ENCODE results near the gene CNTN4.

The CNTN4 gene

GRCh38 chr3:2543247-2543646 is 444.6 kb downstream of the CNTN4 start:
- no peaks in the 10 kb centered on the region for H3K36me3 ChIP-seq (replicated peaks in 1 of 2; ENCODE audit: control insufficient read depth in 2 of 2, insufficient read depth in 2 of 2, low read length in 2 of 2)

GRCh38 chr3:2544212-2544611 is 445.5 kb downstream of the CNTN4 start:
- H3K4me2 ChIP-seq (ENCODE audit: insufficient read depth, low read length, poor library complexity, severe bottlenecking) = no peak overlapping the region
- no peak overlapping the region for H2BK12ac ChIP-seq (ENCODE audit: low read length)
- H3K36me3 ChIP-seq (replicated peaks in 1 of 2; ENCODE audit: control insufficient read depth in 2 of 2, insufficient read depth in 2 of 2, low read length in 2 of 2) = no peaks in the 10 kb centered on the region
- DNase-seq (ENCODE audit: low spot score) = no peak
- H3K23ac ChIP-seq (ENCODE audit: low read depth, low read length, poor library complexity) = no peak overlapping the region
- H2AK5ac ChIP-seq (ENCODE audit: low read depth, low read length) = no peak overlapping the region
- H3K4me1 ChIP-seq (ENCODE audit: control insufficient read depth in 2 of 2, insufficient read depth in 1 of 2, low read depth in 1 of 2, low read length in 2 of 2) = no peaks in the 10 kb centered on the region
- no peak overlapping the region for H2BK120ac ChIP-seq (ENCODE audit: low read depth, low read length)
- H3K9ac ChIP-seq (ENCODE audit: low read depth, low read length, poor library complexity) = no peak overlapping the region
- H3K4me3 ChIP-seq (ENCODE audit: low read length in 2 of 2) = no peak overlapping the region
- no peak overlapping the region for H3K18ac ChIP-seq (ENCODE audit: low read length)
- no peaks in the 10 kb centered on the region for H3K9me3 ChIP-seq (replicated peaks in 1 of 2; ENCODE audit: control insufficient read depth in 2 of 2, insufficient read depth in 1 of 2, low read depth in 1 of 2, low read length in 2 of 2)
- no peak overlapping the region for H4K8ac ChIP-seq (ENCODE audit: low read depth, low read length)
- no peak overlapping the region for H4K91ac ChIP-seq (ENCODE audit: low read depth, low read length, poor library complexity)
- H2AFZ ChIP-seq (ENCODE audit: low read length) = no peak overlapping the region
- no peak overlapping the region for H3K4ac ChIP-seq (ENCODE audit: low read length)
- H3K27ac ChIP-seq (replicated peaks; ENCODE audit: low read length) = no peak overlapping the region
- no peak overlapping the region for H2BK15ac ChIP-seq (ENCODE audit: low read length)
- H3K14ac ChIP-seq (ENCODE audit: low read length) = no peak overlapping the region
- no peaks in the 10 kb centered on the region for H3K79me1 ChIP-seq (ENCODE audit: low read depth, low read length)
- H2BK5ac ChIP-seq (ENCODE audit: low read length) = no peak overlapping the region
- no CpG with 5 or more reads among the region's 2 CpGs for WGBS, 2 donors (ENCODE audit: extremely low coverage in 2 of 2, insufficient read length in 2 of 2, insufficient replicate concordance in 1 of 2)
- no peaks in the 10 kb centered on the region for H3K27me3 ChIP-seq (ENCODE audit: control insufficient read depth in 3 of 3, insufficient read depth in 3 of 3, low read depth in 1 of 3, low read length in 3 of 3)

More at GRCh38 chr3:2543247-2543646, 444.6 kb downstream of the CNTN4 start:
- H3K27ac ChIP-seq (replicated peaks; ENCODE audit: low read length) = no peak overlapping the region
- no peak overlapping the region for H2BK5ac ChIP-seq (ENCODE audit: low read length)
- no peak overlapping the region for H3K14ac ChIP-seq (ENCODE audit: low read length)
- no peak overlapping the region for H2AK5ac ChIP-seq (ENCODE audit: low read depth, low read length)
- no peak overlapping the region for H2BK12ac ChIP-seq (ENCODE audit: low read length)
- DNase-seq (ENCODE audit: low spot score) = no peak
- H4K91ac ChIP-seq (ENCODE audit: low read depth, low read length, poor library complexity) = no peak overlapping the region
- WGBS, 2 donors (ENCODE audit: extremely low coverage in 2 of 2, insufficient read length in 2 of 2, insufficient replicate concordance in 1 of 2) = no CpG with 5 or more reads among the region's 3 CpGs
- no peaks in the 10 kb centered on the region for H3K9me3 ChIP-seq (replicated peaks in 1 of 2; ENCODE audit: control insufficient read depth in 2 of 2, insufficient read depth in 1 of 2, low read depth in 1 of 2, low read length in 2 of 2)
- H4K8ac ChIP-seq (ENCODE audit: low read depth, low read length) = no peak overlapping the region
- H3K4ac ChIP-seq (ENCODE audit: low read length) = no peak overlapping the region
- no peaks in the 10 kb centered on the region for H3K79me1 ChIP-seq (ENCODE audit: low read depth, low read length)
- no peak overlapping the region for H3K23ac ChIP-seq (ENCODE audit: low read depth, low read length, poor library complexity)
- H3K18ac ChIP-seq (ENCODE audit: low read length) = no peak overlapping the region
- no peak overlapping the region for H3K9ac ChIP-seq (ENCODE audit: low read depth, low read length, poor library complexity)
- no peaks in the 10 kb centered on the region for H3K27me3 ChIP-seq (ENCODE audit: control insufficient read depth in 3 of 3, insufficient read depth in 3 of 3, low read depth in 1 of 3, low read length in 3 of 3)
- no peak overlapping the region for H2BK120ac ChIP-seq (ENCODE audit: low read depth, low read length)
- H2BK15ac ChIP-seq (ENCODE audit: low read length) = no peak overlapping the region
- no peaks in the 10 kb centered on the region for H3K4me1 ChIP-seq (ENCODE audit: control insufficient read depth in 2 of 2, insufficient read depth in 1 of 2, low read depth in 1 of 2, low read length in 2 of 2)
- H2AFZ ChIP-seq (ENCODE audit: low read length) = no peak overlapping the region
- H3K4me3 ChIP-seq (ENCODE audit: low read length in 2 of 2) = no peak overlapping the region
- no peak overlapping the region for H3K4me2 ChIP-seq (ENCODE audit: insufficient read depth, low read length, poor library complexity, severe bottlenecking)

GRCh38 chr3:2544718-2545117 is 446.1 kb downstream of the CNTN4 start:
- Histone ChIP-seq H3K9me3 (replicated peaks in 1 of 2; ENCODE audit: control insufficient read depth in 2 of 2, insufficient read depth in 1 of 2, low read depth in 1 of 2, low read length in 2 of 2) (no peaks in the 10 kb centered on the region), H3K4me1 (ENCODE audit: control insufficient read depth in 2 of 2, insufficient read depth in 1 of 2, low read depth in 1 of 2, low read length in 2 of 2) (no peaks in the 10 kb centered on the region), H4K8ac (ENCODE audit: low read depth, low read length) (no peak overlapping the region), H2BK12ac (ENCODE audit: low read length) (no peak overlapping the region), H2BK5ac (ENCODE audit: low read length) (no peak overlapping the region), H3K79me1 (ENCODE audit: low read depth, low read length) (no peaks in the 10 kb centered on the region), H2BK120ac (ENCODE audit: low read depth, low read length) (no peak overlapping the region), H3K14ac (ENCODE audit: low read length) (no peak overlapping the region), H3K9ac (ENCODE audit: low read depth, low read length, poor library complexity) (no peak overlapping the region), H2BK15ac (ENCODE audit: low read length) (no peak overlapping the region), H4K91ac (ENCODE audit: low read depth, low read length, poor library complexity) (no peak overlapping the region), H3K4ac (ENCODE audit: low read length) (no peak overlapping the region), H3K27ac (replicated peaks; ENCODE audit: low read length) (no peak overlapping the region), H3K27me3 (ENCODE audit: control insufficient read depth in 3 of 3, insufficient read depth in 3 of 3, low read depth in 1 of 3, low read length in 3 of 3) (no peaks in the 10 kb centered on the region), H3K36me3 (replicated peaks in 1 of 2; ENCODE audit: control insufficient read depth in 2 of 2, insufficient read depth in 2 of 2, low read length in 2 of 2) (no peaks in the 10 kb centered on the region), H3K4me3 (ENCODE audit: low read length in 2 of 2) (no peak overlapping the region), H3K4me2 (ENCODE audit: insufficient read depth, low read length, poor library complexity, severe bottlenecking) (no peak overlapping the region), H2AFZ (ENCODE audit: low read length) (no peak overlapping the region), H2AK5ac (ENCODE audit: low read depth, low read length) (no peak overlapping the region), H3K23ac (ENCODE audit: low read depth, low read length, poor library complexity) (no peak overlapping the region), H3K18ac (ENCODE audit: low read length) (no peak overlapping the region)
- DNase-seq (ENCODE audit: low spot score) = no peak
- WGBS, 2 donors (ENCODE audit: extremely low coverage in 2 of 2, insufficient read length in 2 of 2, insufficient replicate concordance in 1 of 2) = no CpG with 5 or more reads among the region's 2 CpGs

- Histone ChIP-seq H3K23ac (ENCODE audit: low read depth, low read length, poor library complexity) (no peak overlapping the region), H3K9me3 (replicated peaks in 1 of 2; ENCODE audit: control insufficient read depth in 2 of 2, insufficient read depth in 1 of 2, low read depth in 1 of 2, low read length in 2 of 2) (no peaks in the 10 kb centered on the region), H3K4me2 (ENCODE audit: insufficient read depth, low read length, poor library complexity, severe bottlenecking) (no peak overlapping the region), H3K27me3 (ENCODE audit: control insufficient read depth in 3 of 3, insufficient read depth in 3 of 3, low read depth in 1 of 3, low read length in 3 of 3) (no peaks in the 10 kb centered on the region), H2BK5ac (ENCODE audit: low read length) (no peak overlapping the region), H3K4me3 (ENCODE audit: low read length in 2 of 2) (no peak overlapping the region), H3K4ac (ENCODE audit: low read length) (no peak overlapping the region), H4K8ac (ENCODE audit: low read depth, low read length) (no peak overlapping the region), H2AK5ac (ENCODE audit: low read depth, low read length) (no peak overlapping the region), H2BK12ac (ENCODE audit: low read length) (no peak overlapping the region), H2AFZ (ENCODE audit: low read length) (no peak overlapping the region), H3K4me1 (ENCODE audit: control insufficient read depth in 2 of 2, insufficient read depth in 1 of 2, low read depth in 1 of 2, low read length in 2 of 2) (no peaks in the 10 kb centered on the region), H3K36me3 (replicated peaks in 1 of 2; ENCODE audit: control insufficient read depth in 2 of 2, insufficient read depth in 2 of 2, low read length in 2 of 2) (no peaks in the 10 kb centered on the region), H3K18ac (ENCODE audit: low read length) (no peak overlapping the region), H2BK120ac (ENCODE audit: low read depth, low read length) (no peak overlapping the region), H4K91ac (ENCODE audit: low read depth, low read length, poor library complexity) (no peak overlapping the region), H2BK15ac (ENCODE audit: low read length) (no peak overlapping the region), H3K79me1 (ENCODE audit: low read depth, low read length) (no peaks in the 10 kb centered on the region), H3K9ac (ENCODE audit: low read depth, low read length, poor library complexity) (no peak overlapping the region), H3K27ac (replicated peaks; ENCODE audit: low read length) (no peak overlapping the region), H3K14ac (ENCODE audit: low read length) (no peak overlapping the region)
- WGBS, 2 donors (ENCODE audit: extremely low coverage in 2 of 2, insufficient read length in 2 of 2, insufficient replicate concordance in 1 of 2) = no CpG with 5 or more reads among the region's 4 CpGs
- DNase-seq (ENCODE audit: low spot score) = no peak
Measured at GRCh38 chr3:2547049-2547448, 448.4 kb downstream of the CNTN4 start.

All from neuronal stem cell (in vitro differentiated cells).